Ishikawa (cell line): ENCODE data around the gene IFNA1.

ENCODE experiments used
- RAD21 ChIP-seq: IDR thresholded peaks from 2 replicates; pipeline ENCODE4 v1.6.1; 2012; ENCODE audit warnings: low read depth
- YY1 ChIP-seq: IDR thresholded peaks from 2 replicates; pipeline ENCODE4 v1.6.1; 2012; ENCODE audit warnings: low read depth
- TF ChIP-seq, protein P1 (sequence below): IDR thresholded peaks from 2 replicates; pipeline ENCODE4 v1.6.1; 2012; ENCODE audit warnings: low read depth, mild to moderate bottlenecking

DNA sequence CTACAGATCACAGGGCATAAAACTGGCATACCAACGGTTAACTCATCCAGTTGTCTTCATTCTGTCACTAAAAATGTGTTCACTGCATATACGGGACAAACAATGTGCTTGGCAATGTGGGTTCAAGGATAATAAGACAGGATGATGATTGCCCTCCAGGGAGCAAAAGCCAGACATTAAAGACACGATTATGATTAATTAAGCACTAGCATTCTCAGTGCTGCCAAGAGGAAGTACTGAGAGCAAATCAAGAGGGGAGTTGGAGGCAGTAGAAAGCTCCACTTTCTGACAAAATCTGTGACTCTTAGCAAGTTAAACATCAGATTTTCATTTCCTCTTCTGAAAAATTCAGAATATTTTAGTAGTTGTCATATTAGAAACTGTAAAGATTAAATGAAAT lies 40.3 kb upstream of the IFNA1 start:
- TF ChIP-seq RAD21 = no peak
- TF ChIP-seq YY1 = no peak
- TF ChIP-seq, protein P1, sequence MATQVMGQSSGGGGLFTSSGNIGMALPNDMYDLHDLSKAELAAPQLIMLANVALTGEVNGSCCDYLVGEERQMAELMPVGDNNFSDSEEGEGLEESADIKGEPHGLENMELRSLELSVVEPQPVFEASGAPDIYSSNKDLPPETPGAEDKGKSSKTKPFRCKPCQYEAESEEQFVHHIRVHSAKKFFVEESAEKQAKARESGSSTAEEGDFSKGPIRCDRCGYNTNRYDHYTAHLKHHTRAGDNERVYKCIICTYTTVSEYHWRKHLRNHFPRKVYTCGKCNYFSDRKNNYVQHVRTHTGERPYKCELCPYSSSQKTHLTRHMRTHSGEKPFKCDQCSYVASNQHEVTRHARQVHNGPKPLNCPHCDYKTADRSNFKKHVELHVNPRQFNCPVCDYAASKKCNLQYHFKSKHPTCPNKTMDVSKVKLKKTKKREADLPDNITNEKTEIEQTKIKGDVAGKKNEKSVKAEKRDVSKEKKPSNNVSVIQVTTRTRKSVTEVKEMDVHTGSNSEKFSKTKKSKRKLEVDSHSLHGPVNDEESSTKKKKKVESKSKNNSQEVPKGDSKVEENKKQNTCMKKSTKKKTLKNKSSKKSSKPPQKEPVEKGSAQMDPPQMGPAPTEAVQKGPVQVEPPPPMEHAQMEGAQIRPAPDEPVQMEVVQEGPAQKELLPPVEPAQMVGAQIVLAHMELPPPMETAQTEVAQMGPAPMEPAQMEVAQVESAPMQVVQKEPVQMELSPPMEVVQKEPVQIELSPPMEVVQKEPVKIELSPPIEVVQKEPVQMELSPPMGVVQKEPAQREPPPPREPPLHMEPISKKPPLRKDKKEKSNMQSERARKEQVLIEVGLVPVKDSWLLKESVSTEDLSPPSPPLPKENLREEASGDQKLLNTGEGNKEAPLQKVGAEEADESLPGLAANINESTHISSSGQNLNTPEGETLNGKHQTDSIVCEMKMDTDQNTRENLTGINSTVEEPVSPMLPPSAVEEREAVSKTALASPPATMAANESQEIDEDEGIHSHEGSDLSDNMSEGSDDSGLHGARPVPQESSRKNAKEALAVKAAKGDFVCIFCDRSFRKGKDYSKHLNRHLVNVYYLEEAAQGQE = no peak
